HG03571 (cell line): ENCODE measurements around the gene DNAJA2.
"Not testable (repeated sequence)": the region's sequence is repeated elsewhere in the genome, so short reads cannot be mapped to it uniquely, and the experiment has no call there.

ENCODE experiments used
- ATAC-seq: cut with Tn5 transposase; IDR thresholded peaks from one replicate; pipeline ENCODE4 v1.9.1; 2021; ENCODE audit not compliant: unreplicated experiment

Gene DNAJA2

DNA sequence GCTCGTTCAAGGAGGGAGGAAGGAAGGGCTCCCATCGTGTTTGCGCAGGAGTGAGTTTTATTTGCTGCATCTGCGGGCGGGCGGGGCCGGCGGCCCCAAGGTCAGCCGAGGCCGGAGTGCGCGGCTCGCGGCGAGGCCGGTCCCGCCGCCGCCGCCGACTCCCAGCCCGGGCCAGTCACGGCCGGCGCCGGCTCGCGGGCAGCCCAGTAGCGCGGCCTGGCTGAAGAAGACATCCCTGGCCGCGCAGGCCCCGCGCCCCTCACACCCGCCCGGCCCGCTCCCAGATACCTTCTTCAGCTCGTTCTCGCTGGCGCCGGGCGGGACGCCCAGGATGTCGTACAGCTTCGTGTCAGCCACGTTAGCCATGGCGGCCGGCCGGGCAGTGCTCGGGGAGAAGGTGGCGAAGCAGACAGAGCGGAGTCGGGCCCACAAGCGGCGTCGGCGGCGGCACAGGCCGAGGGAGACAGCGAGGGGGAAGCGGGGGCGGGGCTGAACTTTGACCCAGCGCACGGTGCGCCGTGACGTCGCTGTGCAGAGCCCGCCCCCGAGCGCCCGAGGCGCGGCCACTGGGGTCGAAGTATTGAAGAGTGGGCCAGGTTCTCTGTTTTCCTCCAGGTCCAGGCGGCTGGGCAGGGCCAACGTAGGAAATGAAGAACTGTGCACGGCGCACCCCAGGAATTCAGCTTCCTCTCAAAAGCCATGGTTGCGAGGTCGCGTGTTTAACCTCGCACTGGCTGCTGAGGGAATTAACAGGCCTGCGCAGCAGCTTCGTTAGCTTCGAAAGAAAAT is at the start of gene DNAJA2:
TSS of gene DNAJA2 (minus strand) at position 468 of the 789 bp plus-strand sequence. CDS start at position 366, 102 bp downstream.
- ATAC-seq: peak; percentile 80

DNA sequence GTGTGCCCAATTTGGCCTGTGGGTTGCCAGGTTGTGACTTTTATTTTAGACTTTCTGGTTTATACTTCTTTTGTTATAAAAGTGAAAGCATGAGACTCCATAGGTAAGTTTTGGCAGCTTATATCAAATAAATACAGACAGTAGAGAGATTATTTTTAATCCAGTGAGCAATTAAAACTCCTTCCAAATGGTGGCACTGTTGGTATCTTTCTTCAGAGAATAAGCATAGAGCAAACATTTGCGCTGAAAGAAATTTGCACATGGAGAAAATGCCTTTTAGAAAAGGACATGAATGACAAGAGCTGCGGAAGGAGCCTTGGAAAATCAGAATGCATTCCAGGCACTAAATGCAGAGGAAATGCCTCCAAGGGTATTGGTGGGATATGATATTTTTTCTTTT is 46.1 kb upstream of the DNAJA2 start:
- no peak for ATAC-seq

DNA sequence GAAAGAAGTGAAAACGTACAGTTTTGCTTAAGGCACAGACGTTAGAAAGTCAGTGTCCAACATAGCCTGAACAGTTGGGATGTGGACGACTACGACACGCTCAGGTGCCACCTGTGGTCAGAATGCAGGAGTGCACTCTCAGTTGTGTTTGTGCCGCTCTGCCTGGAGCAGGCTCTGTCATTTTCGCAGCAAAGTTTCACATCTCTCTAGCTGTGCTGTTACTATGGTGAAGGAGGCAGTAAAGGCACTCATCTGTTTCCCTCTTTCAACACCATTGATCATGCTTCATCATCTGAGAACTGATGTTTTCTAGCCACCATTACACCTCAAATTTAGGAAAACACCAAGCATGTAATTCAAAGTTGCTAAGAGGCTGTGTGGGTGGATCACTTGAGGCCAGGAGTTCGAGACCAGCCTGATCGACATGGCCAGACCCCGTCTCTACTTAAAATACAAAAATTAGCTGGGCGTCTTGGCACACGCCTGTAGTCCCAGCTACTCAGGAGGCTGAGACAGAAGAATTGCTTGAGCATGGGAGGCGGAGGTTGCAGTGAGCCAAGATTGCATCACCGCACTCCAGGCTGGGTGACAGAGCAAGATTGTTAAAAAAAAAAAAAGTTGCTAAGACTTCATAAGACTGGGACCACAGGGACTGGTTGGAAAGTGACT is 44.9 kb upstream of the DNAJA2 start:
- peak; percentile 98 for ATAC-seq

DNA sequence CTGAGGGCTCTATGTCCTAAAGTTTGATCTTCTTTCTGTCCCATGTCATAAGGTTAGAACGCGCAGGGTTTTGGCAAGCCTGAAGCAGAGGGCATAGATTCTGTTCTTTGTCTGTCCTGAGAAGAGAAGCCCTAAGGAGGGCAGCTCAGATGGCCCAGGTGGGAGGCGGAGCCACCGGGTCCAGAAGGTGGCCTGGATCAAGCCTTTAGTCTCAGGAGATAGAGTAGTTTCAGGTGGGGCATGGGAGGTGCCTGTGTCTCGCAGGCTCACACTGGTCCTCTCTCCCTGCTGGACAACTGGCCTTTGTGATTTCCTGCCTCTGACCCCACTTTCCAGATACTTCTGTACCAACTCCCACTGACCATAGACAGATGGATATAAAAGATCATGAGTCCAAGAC is 44.2 kb upstream of the DNAJA2 start:
- no peak for ATAC-seq

DNA sequence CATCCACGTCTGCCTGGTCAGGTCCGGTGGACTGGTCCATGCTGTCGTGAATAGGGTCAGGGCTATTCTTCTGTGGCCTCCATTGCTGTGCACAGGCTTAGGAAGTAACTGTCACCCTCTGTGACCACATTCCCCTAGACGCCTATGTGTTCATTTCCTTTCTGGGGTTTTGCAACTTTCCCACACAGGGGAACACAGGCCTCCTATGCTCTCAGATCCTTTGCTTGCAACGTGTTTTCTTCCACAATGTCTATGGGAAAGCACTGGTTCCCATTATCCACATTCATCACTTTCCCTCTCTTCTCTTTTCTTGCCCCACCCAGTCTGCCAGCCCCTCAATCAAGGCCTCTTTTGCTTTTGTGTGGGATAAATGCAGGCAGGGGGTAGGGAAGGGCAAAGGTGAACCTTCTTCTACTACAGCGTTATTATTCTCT is 43.2 kb upstream of the DNAJA2 start:
- ATAC-seq: peak; percentile 61

DNA sequence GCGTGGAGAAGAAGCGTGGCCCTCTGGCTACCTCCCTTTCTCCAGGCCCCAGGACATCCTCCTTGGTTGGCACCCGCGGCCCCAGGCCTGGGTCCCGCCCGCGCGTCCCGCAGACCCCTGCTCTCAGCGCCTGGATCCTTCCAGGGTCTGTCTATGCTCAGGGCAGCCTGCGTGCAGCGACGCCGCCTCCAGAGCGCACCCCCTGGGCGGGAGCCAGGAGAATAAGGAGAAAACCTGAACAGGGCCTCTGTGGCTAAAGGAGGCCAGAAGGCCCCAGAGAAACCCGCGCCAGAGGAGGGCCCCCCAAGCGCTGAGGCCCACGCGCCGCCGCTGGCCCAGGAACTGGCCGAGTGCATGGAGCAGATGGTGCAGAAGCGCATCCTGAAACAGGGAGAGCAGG is 40.4 kb upstream of the DNAJA2 start:
- no peak for ATAC-seq

DNA sequence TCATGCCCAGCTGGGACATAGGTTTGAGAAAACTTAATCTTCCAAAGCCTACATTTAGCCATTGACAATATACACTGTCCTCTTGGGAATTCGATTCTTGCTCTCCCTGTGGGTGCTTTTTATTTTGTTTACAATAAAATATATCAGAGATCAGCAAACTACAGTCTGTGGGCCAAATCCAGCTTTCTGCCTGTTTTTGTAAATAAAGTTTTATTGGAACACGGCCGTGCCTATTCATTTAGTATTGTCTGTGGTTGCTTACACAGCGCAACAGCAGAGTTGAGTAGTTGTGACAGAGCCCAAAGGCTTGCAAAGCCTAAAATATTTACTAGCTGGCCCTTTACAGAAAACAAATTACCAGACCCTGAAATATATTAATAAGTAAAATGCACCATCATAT is 39.7 kb upstream of the DNAJA2 start:
- ATAC-seq: no peak

DNA sequence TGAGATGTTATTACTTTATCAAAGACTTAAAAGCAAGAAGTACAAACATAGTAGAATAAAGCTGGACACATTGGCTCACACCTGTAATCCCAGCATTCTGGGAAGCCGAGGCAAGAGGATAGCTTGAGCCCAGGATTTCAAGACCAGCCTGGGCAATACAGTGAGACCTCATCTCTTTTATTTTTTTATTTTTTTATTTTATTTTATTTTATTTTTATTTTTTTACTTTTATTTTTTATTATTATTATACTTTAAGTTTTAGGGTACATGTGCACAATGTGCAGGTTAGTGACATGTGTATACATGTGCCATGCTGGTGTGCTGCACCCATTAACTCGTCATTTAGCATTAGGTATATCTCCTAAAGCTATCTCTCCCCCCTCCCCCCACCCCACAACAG is 37.3 kb upstream of the DNAJA2 start:
- ATAC-seq: not testable (repeated sequence)

DNA sequence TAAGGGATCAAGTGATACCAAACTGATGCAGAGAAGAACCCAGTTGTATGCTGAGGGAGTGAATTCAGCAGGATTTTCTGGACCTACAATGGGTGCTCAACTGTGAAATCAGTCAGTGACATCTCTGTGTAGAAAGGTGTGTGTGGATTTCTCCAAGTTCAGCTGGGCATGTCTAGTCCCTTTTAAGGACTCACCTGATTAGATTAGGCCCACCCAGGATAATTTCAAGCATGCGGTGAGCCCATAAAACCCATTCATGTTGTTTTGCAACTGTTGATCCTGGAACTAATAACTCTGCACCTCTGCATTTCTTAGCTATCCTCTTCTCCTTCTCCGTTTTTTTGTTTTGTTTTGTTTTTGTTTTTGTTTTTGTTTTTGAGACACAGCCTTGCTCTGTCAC is 35.1 kb upstream of the DNAJA2 start:
- ATAC-seq: no peak

DNA sequence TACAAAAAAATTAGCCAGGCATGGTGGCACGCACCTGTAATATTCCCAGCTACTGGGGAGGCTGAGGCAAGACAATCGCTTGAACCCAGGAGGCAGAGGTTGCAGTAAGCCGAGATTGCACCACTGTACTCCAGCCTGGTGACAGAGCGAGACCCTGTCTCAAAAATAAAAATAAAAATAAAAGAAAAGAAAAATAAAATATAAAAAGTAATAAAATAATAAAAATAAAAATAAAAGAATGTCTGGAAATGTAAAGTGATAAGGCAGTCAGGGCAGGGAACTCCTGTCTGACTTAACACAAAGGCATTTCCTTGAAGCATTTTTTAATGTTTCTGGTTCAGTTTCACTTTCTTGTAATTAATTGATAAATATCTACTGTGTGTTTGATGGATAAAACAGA is 34.7 kb upstream of the DNAJA2 start:
- ATAC-seq: no peak

DNA sequence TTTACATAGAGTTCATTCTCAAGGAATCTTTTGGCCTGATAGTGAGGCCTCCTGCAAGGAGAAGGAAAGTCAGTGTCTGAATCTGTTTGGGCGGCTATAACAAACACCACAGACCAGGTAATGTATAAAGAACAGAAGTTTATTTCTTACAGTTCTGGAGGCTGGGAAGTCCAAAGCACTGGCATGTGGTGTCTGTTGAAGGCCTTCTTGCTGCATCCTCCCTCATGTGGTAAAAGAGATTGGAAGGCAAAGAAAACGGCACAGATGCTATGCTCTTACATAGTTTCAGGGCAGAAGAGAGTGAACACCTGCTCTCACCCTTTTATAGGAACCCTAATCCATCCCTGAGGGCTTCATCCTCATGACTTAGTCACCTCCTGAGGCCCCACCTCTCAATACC is 31.2 kb upstream of the DNAJA2 start:
- ATAC-seq: no peak

DNA sequence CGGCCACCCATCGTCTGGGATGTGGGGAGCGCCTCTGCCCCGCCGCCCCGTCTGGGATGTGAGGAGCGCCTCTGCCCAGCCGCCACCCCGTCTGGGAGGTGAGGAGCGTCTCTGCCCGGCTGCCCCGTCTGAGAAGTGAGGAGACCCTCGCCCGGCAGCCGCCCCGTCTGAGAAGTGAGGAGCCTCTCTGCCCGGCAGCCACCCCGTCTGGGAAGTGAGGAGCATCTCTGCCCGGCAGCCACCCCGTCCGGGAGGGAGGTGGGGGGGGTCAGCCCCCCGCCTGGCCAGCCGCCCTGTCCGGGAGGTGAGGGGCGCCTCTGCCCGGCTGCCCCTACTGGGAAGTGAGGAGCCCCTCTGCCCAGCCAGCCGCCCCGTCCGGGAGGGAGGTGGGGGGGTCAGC is 26.6 kb upstream of the DNAJA2 start:
- not testable (repeated sequence) for ATAC-seq

DNA sequence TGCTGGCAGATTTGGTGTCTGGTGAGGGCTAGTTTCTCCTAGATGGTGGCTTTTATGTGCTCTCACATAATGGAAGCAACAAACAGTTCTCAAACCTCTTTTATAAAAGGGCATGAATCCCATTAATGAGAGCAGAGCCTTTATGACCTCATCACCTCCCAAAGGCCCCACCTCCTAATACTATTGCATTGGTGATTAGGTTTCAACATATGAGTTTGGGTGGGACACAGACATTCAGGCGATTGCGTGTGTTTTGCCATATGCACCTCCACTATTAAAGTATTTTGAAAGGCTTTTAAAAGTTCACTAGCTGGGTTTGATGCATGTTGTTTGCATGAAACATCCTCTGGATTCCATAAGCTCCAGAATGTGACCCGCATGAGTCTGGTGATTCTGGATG is 24.4 kb upstream of the DNAJA2 start:
- no peak for ATAC-seq

DNA sequence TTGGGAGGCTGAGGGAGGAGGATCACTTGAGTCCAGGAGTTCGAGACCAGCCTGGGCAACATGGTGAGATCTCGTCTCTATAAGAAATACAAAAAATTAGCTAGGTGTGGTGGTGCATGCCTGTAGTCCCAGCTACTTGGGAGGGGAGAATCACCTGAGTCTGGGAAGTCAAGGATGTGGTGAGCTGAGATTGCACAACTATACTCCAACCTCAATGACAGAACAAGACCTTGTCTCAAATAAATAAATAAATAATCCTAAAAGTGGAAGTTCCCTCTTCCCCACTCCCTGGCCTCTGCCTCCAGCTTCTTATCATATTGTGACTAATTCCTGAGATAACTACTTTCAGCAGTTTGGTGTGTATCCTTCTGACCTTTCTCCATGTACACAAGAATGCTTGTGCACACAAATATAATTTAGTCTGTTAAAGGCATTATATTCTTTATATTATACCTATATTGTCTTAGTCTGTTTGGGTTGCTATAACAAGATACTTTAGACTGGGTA is 23.5 kb upstream of the DNAJA2 start:
- no peak for ATAC-seq

DNA sequence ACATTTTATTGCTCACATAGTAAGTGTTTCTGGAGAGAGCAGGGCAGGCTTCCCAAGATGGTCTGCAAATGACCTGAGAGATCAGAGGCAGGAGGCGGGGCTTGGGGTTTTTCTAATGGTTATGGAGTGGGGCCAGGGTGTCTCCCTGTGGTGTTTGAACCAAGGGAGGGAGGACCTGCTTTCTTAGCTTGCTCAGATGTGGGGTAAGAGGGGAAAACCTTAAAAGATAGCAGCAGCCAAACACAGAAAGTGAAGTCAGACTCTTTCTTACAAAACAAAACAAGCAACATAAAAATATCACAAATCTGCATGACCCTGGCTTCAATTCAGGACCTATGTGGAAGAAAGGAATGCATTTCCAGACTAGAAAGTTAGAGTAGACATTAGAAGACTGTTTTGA is 22.9 kb upstream of the DNAJA2 start:
- no peak for ATAC-seq

DNA sequence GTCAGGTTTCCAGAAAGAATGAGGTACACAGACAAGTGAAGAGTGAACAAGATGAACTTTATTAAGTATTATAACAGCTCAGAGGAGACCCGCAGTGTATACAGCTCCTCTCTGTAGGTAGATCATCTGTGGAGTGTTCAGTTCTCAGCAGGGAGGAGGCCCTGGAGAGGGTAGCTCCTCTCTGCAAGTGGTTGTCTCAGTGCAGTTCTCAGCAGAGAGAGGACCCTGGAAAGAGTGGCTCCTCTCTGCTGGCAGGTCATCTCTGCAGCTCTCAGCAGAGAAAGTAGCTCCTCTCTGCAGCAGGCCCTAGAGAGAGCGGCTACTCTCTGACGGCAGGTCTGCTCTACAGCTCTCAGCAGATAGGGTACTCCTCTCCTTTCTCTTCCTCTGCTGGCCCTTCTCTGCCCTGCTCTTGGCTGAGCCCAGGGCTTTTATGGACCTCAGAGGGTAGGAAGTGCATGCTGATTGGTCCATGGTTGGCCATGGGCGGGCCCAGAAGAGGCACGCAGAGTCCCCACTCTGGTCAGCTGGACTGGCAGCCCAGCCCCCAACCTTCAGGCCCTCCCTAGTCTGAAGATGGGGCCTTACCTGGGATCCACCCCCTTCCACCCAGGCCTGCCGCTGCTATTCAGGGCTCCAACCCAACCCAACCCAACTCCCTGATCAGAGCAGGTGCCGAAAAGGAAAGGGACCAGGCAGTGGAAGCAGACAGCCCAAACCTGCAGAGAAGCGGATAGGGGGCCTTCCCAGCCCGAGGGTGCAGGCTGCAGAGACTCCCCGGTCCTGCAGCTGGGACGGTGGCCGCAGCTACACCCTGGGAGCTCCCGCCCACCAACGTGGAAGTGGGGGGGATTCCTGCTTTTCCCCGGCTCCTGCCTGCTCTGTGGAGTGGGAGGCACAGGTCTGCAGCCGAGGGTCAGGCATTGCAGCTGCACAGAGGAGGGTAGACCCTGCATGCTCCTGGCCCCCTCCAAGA is 18.5 kb upstream of the DNAJA2 start:
- ATAC-seq: no peak

DNA sequence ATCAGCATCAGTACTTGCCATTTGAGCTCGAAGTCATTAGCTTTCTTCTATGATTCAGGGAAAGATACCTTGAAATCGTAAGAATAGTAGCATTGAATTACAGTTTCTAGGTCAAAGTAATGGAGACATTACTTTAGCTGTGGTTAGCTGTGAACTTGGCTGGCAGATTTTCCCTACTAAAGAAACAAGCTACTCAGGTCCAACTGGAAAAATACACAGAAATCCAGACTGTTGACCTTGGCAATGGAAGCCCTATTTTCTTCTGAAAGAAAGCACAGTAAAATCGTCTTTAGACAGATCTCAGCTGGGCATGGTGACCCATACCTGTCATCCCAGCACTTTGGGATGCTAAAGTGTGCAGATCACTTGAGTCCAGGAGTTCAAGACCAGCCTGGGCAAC is 13.4 kb upstream of the DNAJA2 start:
- ATAC-seq: no peak

DNA sequence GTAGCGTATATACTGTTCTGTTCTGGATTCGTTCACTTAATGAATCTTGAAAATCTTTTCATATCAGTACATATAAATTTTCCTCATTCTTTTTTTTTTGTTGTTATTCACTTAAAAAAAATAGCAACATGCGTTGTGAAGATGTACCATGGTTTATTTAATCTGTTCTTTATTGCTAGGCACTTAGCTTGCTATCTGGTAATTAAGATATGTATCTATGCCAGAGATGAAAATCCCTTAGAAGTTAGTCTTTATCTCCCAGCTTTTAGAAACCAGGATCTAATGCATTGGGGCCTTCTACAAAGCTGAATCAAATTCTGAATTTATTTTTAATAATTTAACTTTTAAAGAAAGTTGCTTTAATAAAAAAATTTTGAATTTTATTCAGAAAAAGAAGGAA is 13.0 kb upstream of the DNAJA2 start:
- ATAC-seq: no peak

DNA sequence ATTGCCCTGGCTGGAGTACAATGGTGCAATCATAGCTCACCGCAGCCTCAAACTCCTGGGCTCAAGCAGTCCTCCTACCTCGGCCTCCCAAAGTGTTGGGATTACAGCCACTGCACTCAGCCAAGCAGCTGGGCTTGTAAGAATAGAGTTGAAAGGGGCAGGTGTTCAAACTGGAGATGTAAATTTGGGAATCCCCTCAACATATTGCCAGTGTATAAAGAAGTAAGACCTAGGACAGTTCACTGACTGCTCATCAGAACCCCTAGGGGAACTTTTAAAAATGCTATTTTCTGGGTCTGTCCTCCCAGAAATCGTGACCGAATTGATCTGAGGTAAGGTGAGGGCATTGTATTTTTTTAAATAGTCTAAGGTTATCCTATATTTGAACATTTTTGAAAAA is 8.9 kb upstream of the DNAJA2 start:
- no peak for ATAC-seq

DNA sequence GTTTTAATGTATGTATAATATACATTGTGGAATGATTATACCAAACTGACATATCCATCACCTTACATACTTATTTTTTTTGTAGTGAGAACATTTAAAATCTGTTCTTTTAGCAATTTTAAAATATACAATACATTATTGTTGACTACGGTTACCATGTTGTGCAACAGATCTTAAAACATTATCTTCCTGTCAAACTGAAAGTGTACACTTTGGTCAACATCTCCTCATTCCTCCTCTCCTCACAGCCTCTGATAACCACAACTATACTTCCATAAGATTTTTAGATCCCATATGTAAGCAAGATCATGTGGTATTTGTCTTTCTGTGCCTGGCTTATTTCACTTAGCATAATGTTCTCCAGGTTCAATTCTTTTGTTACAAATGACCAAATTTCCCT is 7.5 kb upstream of the DNAJA2 start:
- ATAC-seq: no peak

DNA sequence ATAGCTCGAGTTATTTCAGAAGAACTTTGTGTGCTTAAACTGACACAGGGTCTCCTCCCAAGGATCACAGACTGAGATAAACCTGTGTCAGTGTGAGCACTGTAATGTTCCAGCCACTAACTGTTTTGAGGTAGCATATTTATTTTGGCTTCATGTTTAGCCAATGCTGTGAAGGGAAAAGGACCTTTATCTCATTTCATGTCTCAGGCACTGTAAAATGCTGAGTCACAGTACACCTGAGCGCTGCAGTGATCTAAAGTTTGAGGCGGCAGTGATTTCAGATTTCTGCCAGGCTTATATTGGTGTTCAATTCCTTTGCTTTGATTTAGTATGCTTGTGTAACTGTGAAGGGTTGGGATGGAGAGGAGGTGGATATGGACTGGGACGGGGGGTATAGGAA is 3.1 kb upstream of the DNAJA2 start:
- ATAC-seq: no peak
